ENCODE measurements around the gene TRPV2. TPM values are rescaled to one million over a fixed set of nuclear protein-coding genes. Genes with fewer than 3 reads are reported as not detected.

TRPV2 gene
- total and polyA plus RNA-seq, 9 of the 15 experiments (the other 6 are each of a cell fraction or from before 2014, with no cell fraction given), result 10.0 to 97.5 (median 30.3) TPM

GRCh38 chr17:16417399-16417798 lies 2.0 kb downstream of the TRPV2 start:
- Histone ChIP-seq H3K9me1 (ENCODE audit: control insufficient read depth, insufficient read depth, low read length) (peaks cover 4% of the 10 kb centered on the region), H3K4me3 (no peak overlapping the region), H3K36me3 (ENCODE audit: control insufficient read depth, insufficient read depth, low read length) (peaks cover 35% of the 10 kb centered on the region; the same call in 2 of the 3 replicates), H3K27me3 (ENCODE audit: control insufficient read depth in 2 of 2, insufficient read depth in 2 of 2, low read length in 2 of 2) (no peaks in the 10 kb centered on the region), H3K27ac (ENCODE audit: extremely low read depth, low read depth, low read length) (no peak overlapping the region; the same call in 2 of the 3 replicates), H3K4me1 (replicated peaks in 1 of 2; ENCODE audit: control insufficient read depth in 2 of 2, insufficient read depth in 2 of 2, low read length in 2 of 2) (peaks cover 37 to 45% of the 10 kb centered on the region in 2 experiments), H3K9me3 (replicated peaks; ENCODE audit: control insufficient read depth, insufficient read depth, low read depth, low read length) (no peaks in the 10 kb centered on the region), H2AFZ (ENCODE audit: low read depth, low read length) (no peak overlapping the region), H3K4me2 (ENCODE audit: insufficient read depth, low read length) (no peak overlapping the region), H3K79me2 (ENCODE audit: control insufficient read depth, insufficient read depth, low read length) (peaks cover 54% of the 10 kb centered on the region), H3K9ac (ENCODE audit: insufficient read depth in 1 of 2, low read depth in 2 of 2, low read length in 2 of 2) (peak overlapping the region in 1 of 2 experiments; percentile 8; a peak in 2 of 4 replicates), H4K20me1 (replicated peaks; ENCODE audit: control insufficient read depth, insufficient read depth, low read length) (no peaks in the 10 kb centered on the region)
- TF ChIP-seq RBFOX2 (IDR thresholded peaks at IDR 0.05; ENCODE audit: low read depth, low read length), result 0 out of 2 replicates have a peak, but pooled peaks have one; percentile 11
- TF ChIP-seq EGR1 (conservative IDR thresholded peaks at IDR 0.05), result no peak
- 0 out of 2 replicates have a peak, but pooled peaks have one; percentile 18 for TF ChIP-seq ATF3 (IDR thresholded peaks at IDR 0.05)
- TF ChIP-seq ATF3 (CRISPR knock-in tag; conservative IDR thresholded peaks at IDR 0.05), result no peak
- no peak for FAIRE-seq
- BruUV-seq (replicated peaks), result no TSS peak
- intact Hi-C loops (cut with micrococcal nuclease) (no loop called here), in situ Hi-C loops (cut with MboI) (no loop called here)
- 77% methylated on average over 5 of the region's 7 CpGs for WGBS (ENCODE audit: insufficient coverage, low coverage, missing lambda C conversion rate)
- ChIA-PET CTCF (ENCODE audit: low intra/inter-chr PET ratio) (no interaction called here), POLR2A (interaction anchor here (1.0 to 2.7 kb wide), 3 partner anchors 22 to 36 kb away, joined by 3 to 19 read pairs (median 4); no protein-coding TSS in a partner anchor)
- ATAC-seq, result no peak
- DNase-seq (ENCODE audit: extremely low read depth in 1 of 4, low spot score in 3 of 4), result peak in 1 of 4 experiments; percentile 1
